Cerebellar cortex (tissue), 1 donor: ENCODE measurements around the gene STPG4.
"Not testable (repeated sequence)": the region's sequence is repeated elsewhere in the genome, so short reads cannot be mapped to it uniquely, and the experiment has no call there.

ENCODE experiments used
- DNase-seq: peaks from one replicate; pipeline ENCODE4 v3.0.0-alpha.2; 2015; ENCODE audit warnings: low spot score

STPG4 gene

GRCh38 chr2:47126783-47127182 is 28.3 kb downstream of the STPG4 start:
- no peak for DNase-seq

- not testable (repeated sequence) for DNase-seq
Measured at GRCh38 chr2:47124740-47125139, 30.4 kb downstream of the STPG4 start.

GRCh38 chr2:47120424-47120823 is 34.7 kb downstream of the STPG4 start:
- not testable (repeated sequence) for DNase-seq

DNA sequence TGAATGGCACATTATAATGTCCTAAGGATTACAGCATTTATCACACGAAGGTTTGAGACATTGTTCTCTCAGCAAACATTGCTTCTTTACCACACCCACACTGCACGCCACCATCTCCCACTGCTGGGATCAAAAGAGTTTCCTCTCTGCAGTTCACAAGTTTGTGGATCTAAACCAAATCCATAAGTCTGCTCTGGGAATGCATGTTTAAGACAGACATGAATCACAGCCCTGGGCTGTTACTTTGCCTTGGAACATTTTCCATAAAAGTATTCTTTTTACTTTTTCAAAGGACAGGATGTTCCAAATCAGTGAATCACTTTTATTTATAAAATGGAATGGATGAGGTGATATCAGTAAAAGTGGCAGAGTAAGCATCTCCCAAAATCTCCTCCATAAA is 36.1 kb downstream of the STPG4 start:
- no peak for DNase-seq

DNA sequence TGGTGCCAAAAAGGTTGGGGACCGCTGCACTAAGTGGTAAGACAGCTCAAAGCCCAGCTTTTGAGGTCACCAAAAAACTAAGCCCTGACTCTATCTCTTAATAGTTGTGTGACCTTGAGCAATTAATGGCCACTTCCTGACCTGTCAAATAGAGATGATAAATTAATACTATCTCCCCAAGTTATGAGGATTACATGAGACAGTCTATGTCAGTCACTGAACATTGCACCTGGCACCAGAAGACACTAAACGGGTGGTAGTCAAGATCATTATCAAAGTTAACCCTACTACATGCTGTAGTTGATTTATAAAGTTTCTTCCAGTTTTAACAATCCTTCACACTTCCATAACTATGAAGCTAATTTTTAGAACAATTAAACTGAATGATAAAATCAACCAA is 36.5 kb downstream of the STPG4 start:
- DNase-seq = no peak

DNA sequence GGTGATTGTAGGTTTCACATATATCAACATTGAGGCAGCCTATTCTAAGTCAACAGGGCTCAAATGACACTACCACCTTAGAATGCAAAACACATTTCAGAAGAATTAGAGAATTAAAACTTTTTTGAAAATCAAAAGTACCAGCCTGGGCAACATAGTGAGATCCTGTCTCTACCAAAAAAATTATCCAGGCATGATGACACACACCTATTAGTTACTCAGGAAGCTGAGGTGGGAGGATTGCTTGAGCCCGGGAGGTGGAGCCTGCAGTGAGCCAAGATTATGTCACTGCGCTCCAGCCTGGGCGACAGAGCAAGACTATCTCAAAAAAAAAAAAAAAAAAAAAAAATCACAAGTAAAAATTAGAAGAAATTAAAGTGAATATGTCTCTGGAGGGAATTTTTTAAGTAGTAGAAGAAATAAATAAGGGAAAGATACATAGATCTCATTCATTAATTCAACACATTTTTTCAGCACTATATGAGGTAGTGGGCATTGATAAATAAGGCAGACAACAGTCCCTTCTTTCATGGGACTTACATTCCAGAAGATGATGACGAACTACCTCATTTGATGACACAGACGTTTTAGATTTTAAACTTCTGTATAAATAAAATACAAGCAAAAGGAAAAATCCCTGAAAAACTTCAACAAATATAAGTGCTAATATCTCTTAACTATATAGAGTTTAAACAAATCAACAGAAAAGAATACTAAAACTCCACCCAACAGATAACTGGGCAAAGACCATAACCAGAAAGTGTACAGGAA is 42.3 kb downstream of the STPG4 start:
- DNase-seq = no peak

DNA sequence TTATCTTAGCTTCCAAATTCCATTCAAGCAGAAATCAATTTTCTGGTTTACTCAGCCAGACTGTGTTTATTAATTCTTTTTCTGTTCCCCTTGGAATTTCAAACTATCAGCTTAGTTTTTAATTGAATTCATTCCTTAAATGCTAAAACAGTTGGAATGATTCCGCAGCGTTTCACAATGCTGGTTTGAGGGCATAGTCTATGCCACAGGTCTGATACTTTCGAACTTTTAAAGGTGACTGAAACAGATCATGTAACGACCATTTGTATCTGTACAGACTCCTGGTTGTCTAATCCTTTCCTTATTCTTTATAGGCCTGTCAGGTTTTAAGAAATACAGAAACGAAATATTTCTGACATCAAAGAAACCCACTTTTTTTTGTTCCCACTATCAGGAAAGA is 45.4 kb downstream of the STPG4 start:
- no peak for DNase-seq

GRCh38 chr2:47109007-47109375 is 46.1 kb downstream of the STPG4 start:
- DNase-seq = no peak

- DNase-seq = not testable (repeated sequence)
Measured at GRCh38 chr2:47108267-47109006, 46.7 kb downstream of the STPG4 start.

- not testable (repeated sequence) for DNase-seq
Measured at GRCh38 chr2:47107201-47107600, 47.9 kb downstream of the STPG4 start.

- DNase-seq = not testable (repeated sequence)
Measured at GRCh38 chr2:47106231-47106630, 48.9 kb downstream of the STPG4 start.

DNA sequence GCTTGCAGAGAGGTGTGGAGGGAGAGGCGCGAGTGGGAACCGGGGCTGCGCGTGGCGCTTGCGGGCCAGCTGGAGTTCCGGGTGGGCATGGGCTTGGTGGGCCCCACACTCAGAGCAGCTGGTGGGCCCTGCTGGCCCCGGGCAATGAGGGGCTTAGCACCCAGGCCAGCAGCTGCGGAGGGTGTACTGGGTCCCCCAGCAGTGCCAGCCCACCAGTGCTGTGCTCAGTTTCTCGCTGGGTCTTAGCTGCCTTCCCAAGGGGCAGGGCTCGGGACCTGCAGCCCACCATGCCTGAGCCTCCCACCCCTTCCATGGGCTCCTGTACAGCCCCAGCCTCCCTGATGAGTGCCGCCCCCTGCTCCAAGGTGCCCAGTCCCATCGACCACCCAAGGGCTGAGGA is 55.4 kb downstream of the STPG4 start:
- not testable (repeated sequence) for DNase-seq

DNA sequence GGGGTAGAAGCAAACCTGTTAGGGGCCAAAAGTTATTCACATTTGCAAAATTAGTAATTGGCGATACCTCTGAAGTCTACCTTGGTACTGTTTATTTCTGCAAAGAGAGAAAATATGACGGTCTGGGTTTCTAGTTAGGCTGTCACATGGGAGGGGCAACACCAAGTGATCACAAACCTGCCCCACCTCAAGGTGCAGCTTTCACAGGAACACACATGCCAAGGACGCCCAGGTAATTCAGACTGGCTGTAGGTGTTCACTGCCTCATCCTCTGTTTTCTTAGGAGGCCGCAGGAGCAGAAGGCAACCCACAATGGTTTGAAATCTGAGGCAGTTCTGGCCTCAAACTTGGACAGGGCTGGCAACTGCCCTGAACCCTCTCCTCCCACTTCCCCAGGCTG is 56.2 kb downstream of the STPG4 start:
- DNase-seq = no peak

DNA sequence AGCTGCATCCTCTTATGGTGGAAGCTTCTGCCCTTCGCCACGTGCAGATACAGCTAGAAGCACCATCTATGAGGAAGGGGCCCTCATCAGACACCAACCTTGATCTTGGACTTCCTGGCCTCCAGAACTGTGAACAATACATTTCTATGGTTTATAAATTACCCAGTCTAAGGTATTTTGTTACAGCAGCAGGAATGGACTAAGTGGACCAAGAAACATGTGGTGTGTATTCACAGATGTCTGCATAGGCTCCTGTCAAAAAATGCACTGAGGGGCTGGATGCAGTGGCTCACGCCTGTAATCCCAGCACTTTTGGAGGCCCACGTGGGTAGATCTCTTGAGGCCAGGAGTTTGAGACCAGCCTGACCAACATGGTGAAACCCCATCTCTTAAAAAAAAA is 57.5 kb downstream of the STPG4 start:
- DNase-seq = no peak

- DNase-seq = no peak
Measured at GRCh38 chr2:47096451-47096850, 58.7 kb downstream of the STPG4 start.

DNA sequence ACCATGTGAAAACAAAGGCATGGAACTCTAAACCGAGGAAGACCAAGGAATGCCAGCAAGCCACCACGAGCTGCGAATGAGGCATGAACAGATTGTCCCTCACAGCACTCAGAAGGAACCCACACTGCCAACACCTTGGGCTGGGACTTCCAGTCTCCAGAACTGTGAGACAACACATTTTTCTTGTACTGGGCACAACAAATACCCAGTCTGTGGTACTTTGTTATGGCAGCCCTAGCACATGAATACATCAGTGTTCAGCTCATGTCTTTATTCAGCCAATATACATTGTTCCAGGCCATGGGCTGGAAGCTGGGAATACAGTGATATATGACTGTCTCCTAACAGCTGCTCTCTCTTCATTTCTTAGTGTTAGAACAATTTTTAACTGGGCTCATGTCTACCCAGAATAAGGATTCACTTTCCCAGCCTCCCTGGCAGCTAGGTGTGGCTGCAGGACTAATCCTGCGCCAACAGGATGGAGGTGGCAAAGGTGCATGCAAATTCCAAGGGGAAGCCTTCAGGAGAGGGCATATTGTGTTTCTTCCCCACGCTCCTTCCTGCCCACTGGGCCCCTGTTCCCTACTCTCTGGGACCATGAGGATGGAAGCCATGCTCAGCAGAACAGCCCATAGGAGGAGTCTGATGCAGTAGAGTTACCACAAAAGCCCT is 59.6 kb downstream of the STPG4 start:
- DNase-seq = no peak

DNA sequence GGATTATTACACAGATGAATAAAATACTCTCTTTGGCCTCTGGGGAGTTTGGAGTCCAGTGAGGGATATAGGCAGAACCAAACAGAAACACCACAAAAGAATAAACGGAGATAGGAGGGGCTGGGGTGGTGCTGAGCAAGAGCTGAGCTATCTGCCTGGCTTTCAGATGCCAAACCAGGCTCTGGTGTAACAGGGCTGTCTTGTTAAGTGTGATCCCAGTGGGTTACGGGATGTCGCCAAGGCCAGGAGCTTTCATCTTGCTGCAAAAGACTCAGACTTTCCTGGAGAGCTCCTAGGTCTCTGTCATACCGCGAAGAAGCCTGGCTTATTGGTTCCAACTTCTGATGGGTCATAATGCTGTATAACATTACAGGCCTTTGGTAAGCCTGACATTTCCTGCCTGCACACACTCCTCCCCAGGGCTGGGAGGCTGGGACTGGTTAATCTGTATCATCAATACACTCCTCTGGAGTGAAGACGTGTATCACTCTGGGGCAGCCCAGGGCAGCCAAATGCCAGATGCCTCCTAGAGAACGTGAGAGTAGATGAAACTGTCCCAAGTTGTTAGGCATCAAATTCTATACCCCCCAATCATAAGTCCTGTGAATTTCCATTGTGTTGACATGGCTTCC is 60.5 kb downstream of the STPG4 start:
- no peak for DNase-seq

- no peak for DNase-seq
Measured at GRCh38 chr2:47093626-47094025, 61.5 kb downstream of the STPG4 start.

- DNase-seq = no peak
Measured at GRCh38 chr2:47092465-47092864, 62.6 kb downstream of the STPG4 start.

DNA sequence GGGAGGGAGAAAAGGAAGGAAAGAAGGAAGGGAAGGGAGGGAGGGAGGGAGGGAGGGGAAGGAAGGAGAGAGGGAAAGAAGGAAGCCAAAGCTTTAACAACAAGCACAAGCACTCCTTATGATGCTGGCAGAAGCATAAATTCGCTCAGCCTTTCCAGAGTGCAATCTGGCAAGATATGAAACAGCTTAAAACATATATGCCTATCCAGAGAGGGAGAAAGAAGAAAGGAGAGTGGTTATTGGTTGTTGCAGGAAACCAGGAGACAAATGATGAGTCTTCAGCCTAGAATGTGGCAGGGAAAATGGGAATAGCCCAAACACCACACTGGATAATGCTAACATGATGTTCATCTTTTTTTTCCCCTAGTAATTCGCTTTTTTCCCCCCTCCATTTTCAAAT is 64.0 kb downstream of the STPG4 start:
- no peak for DNase-seq

- DNase-seq = no peak
Measured at GRCh38 chr2:47089083-47089464, 66.0 kb downstream of the STPG4 start.

DNA sequence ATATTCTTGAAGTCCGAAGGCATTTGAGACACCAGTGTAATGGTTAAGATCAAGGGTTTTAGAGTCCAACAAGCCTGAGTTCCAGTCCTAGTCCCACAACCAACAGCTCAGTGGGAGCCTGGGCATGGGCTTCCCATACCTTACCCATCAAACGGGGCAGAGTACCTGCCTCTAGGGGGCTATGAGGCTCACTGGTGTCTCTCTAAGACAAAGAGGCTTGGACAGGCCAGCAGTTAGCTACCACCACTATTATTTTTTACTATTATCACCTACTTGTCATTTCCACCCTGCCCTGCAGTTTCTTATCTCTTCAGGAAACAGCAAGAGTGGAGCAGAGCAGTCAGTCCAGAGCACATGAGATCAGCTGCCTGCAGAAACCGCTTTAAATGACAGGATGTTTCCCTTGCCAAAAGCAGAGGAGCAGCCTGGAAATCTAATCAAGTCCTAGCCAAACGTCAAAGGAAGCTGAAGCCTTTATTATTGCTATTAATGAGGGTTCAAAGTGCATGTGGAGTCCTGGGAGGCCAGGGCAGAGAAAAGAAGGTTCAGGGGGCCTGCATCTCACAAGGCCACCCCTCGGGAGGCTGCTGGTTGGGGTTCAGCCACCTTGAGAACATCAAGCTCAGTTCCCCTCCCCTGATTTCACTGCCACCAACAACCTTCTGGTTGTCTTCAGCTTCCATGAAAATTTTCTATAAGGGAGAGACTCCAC is 66.6 kb downstream of the STPG4 start:
- no peak for DNase-seq
